Activated CD8-positive, alpha-beta memory T cell treated with anti-CD3 and anti-CD28 coated beads for 48 hours (primary cell): ENCODE measurements around the gene FUZ.
A peak's percentile ranks its signal among the peaks of the same experiment; 100 is the strongest.
"Not testable (repeated sequence)": the region's sequence is repeated elsewhere in the genome, so short reads cannot be mapped to it uniquely, and the experiment has no call there.

ENCODE experiments used
- DNase-seq, 3 experiments: peaks; one replicate each; pipeline ENCODE4 v3.0.0-alpha.2; 2020; ENCODE audit warnings: low read depth in 2 of 3, low spot score in 2 of 3

FUZ gene

DNA sequence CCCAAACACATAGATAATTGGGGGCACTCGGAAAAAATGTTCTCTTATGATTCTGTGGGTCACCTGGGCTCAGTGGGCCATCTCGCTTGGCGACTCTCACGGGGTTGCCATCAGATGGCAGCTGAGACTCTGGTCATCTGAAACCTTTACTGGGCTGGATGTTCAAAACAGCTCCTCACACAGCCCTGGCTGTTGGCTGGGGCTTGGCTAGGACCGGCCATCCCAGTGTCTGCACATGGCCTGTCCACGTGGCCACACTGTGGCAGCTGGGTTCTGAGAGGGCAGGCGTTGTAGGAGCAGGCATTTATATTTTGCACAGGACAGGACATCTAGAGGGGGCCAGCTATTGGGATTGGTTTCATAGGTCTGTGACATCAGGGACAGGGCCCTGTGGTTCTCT, 20.5 kb upstream of the FUZ start:
- no peak for DNase-seq

GRCh38 chr19:49832556-49832955, 19.5 kb upstream of the FUZ start:
- DNase-seq = no peak

- no peak for DNase-seq
Measured at GRCh38 chr19:49831592-49831991, 18.5 kb upstream of the FUZ start.

DNA sequence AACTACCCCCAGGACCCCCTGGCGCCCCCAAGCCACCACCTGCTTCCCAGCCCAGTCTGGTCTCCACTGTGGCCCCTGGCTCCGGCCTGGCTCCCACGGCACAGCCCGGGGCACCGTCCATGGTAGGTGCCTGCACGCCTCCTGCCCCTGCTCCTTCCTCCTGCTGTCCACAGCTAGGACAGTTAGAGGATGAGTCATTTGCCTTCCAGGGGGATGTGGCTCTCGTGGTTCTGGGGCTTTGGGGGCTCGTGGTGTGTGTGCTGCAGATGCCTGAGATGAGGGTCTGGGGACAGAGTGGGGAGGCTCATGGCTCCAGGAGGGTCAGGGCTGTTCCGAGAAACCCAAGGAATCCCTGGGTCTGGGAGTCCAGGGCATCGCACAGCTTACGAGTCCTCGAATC, 17.7 kb upstream of the FUZ start:
- DNase-seq = no peak

DNA sequence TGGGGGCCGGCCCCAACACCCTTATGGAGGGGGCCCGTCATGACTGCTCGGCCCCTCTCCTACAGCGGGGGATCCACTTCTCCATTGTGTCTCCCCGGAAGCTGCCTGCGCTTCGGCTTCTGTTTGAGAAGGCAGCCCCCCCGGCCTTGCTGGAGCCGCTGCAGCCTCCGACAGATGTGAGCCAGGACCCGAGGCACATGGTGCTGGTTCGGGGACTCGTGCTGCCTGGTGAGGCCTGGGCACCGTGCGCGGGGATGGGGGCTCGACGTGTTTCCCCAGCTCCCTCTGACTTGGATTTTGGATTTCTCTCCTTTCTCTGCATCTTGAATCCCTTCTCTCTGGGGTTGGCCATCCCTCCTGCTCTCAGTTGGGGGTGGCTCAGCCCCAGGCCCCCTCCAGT, 16.6 kb upstream of the FUZ start:
- DNase-seq = no peak

DNA sequence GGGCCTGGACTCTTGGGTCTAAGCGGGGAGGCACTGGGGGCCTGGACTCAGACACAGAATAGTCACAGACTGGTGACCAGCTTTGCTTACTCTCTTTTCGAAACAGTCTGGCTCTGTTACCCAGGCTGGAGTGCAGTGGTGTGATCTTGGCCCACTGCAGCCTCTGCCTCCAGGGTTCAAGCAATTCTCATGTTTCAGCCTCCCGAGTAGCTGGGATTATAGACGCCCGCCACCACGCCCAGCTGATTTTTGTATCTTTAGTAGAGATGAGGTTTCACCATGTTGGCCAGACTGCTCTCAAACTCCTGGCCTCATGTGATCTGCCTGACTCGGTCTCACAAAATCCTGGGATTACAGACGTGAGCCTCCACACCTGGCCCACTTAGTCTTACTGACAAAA, 16.1 kb upstream of the FUZ start:
- no peak for DNase-seq

GRCh38 chr19:49827034-49827433, 13.9 kb upstream of the FUZ start:
- no peak for DNase-seq

- DNase-seq = no peak
Measured at GRCh38 chr19:49824662-49825061, 11.6 kb upstream of the FUZ start.

GRCh38 chr19:49823472-49823871, 10.4 kb upstream of the FUZ start:
- no peak for DNase-seq

GRCh38 chr19:49820125-49820524, 7.0 kb upstream of the FUZ start:
- DNase-seq = no peak

- DNase-seq = not testable (repeated sequence)
Measured at GRCh38 chr19:49819452-49820115, 6.5 kb upstream of the FUZ start.

GRCh38 chr19:49818649-49819370, 5.7 kb upstream of the FUZ start:
- DNase-seq = no peak

- peak; percentile 77 to 87 (median 80) for DNase-seq
Measured at GRCh38 chr19:49817964-49818648, 5.0 kb upstream of the FUZ start, which contains the start of gene MED25. TSS of gene MED25 (plus strand) at chr19:49818289. CDS start at chr19:49818342, 53 bp downstream.

DNA sequence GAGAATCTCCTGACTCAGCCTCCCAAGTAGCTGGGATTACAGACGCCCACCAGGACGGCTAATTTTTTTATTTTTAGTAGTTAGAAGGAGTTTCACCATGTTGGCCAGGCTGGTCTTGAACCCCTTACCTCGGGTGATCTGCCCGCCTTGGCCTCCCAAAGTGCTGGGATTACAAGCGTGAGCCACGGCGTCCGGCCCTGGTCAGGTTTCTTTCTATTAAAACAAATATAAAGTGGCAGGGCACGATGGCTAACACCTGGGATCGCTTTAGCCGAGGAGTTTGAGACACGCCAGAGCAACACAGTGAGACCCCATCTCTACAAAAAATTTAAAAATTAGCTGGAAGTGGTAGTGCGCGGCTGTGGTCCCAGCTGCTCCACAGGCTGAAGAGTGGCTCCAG, 3.5 kb upstream of the FUZ start:
- DNase-seq = no peak

GRCh38 chr19:49814010-49814409, 918 bp upstream of the FUZ start:
- no peak for DNase-seq

- DNase-seq = no peak
Measured at GRCh38 chr19:49812452-49812996, 568 bp downstream of the FUZ start.

GRCh38 chr19:49811328-49811727, 1.8 kb downstream of the FUZ start:
- no peak for DNase-seq

DNA sequence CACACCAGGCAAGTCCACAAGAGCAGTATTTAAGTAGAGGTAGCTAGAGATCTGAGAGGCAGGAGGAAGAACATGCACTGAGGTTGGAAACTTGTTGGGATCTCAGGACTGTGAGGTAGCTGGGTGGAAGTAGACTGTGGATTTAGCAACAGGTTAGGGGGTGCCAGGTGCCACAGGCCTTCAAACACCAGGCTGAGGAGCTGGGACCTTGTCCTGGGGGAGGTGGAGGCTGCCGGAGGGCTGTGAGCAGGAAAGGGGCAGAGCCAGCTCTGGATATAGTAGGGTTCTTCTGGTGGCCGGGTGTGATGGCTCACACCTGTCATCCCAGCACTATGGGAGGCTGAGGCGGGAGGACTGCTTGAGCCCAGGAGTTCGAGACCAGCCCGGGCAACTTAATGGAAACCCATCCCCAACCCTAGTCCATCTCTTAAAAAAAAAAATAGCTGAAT, 3.1 kb downstream of the FUZ start:
- DNase-seq = no peak

DNA sequence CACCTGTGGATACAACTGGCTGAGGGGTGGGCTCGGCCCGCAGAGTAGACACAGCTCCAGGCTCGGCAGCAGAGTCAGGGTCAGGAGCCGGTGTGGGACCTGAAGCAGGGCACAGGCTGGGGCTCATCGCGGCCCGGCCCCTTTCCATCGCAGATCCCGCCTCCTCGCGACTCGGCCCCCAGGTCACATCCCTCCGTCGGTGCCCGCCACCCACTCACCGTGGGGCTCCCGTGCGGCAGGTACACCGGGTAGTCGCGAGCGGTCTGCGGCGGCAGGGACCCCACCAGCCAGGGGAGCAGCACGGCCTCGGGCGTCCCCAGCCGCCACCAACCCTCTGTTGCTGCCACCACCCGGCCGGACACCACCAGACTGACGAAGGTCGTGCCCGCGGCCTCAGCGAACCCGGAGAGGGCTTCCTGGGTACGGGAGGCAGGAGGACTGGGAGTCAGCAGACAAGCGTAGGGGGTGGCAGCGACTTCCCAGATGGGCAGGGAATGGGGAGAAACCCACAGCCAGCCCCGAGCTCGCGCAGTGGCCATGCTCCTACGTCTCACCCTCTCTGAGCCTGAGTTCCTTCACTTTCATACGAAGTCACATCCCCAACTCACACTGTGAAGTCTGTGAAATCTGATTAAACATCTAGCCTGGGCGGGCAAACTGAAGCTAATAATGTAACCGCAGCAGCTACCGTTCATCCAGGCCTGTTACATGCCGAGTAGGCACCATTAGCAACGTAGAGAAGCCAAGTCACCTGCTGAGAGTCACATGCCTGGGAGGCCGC, 3.7 kb downstream of the FUZ start:
- peak in 1 of 3 experiments; percentile 22 for DNase-seq

DNA sequence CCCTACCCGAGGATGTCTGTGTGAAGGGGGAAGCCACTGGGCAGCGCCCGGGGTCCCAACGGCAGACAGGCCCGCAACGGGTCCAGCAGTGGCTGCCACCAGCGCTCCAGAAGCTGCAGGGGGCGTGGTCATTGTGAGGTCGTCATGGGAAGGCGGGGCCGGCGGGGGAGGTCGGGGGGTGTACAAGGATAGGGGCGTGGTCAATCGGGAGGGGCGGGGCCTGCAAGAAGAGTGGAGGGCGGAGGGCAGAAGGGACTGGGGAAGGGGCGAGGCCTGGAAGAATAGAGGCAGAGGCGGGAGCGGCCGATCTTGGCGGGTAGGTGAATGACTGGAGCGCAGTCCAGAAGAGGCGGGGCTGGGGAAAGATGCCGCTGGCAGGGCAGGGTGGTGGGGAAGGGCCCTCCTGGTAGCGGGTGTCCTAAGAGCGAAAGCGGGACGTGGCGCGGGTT, 4.4 kb downstream of the FUZ start:
- peak; percentile 44 to 85 (median 71) for DNase-seq
